ENCODE results near the gene MORN1. TPM values are rescaled to one million over a fixed set of nuclear protein-coding genes. Genes with fewer than 3 reads are reported as not detected.

Gene MORN1
- total RNA-seq, 1 donor from 2014 or later, result 4.5 TPM

DNA sequence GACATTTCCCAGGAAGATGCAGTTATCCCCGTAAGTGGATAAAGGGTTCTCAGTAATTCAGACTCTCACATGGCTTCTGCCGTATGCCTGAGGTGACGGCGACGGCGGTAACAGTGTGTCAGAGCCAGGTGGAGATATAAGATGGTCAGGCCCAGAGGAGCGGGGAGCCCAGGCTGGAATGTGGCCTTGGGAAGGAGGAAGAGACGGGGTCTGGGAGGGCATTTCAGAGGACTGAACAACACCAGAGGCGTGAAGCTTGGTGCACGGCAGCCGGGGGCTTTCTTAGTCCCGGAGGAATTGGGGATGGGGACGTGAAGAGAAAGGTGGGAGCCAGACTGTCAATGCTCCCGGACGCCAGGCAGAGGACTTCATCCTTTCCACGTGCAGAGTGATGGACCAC is 1.3 kb upstream of the MORN1 start:
- Histone ChIP-seq H3K36me3 (peaks cover 30% of the 10 kb centered on the region), H3K9me3 (replicated peaks) (no peaks in the 10 kb centered on the region), H3K4me3 (peak overlapping the region; percentile 91), H3K27me3 (ENCODE audit: low read depth) (no peaks in the 10 kb centered on the region), H3K27ac (replicated peaks) (peak overlapping the region; percentile 93), H3K4me1 (peaks cover 52% of the 10 kb centered on the region)
- intact Hi-C loops (cut with micrococcal nuclease), result no loop called here
- DNase-seq, result no peak
- TF ChIP-seq, protein P1, sequence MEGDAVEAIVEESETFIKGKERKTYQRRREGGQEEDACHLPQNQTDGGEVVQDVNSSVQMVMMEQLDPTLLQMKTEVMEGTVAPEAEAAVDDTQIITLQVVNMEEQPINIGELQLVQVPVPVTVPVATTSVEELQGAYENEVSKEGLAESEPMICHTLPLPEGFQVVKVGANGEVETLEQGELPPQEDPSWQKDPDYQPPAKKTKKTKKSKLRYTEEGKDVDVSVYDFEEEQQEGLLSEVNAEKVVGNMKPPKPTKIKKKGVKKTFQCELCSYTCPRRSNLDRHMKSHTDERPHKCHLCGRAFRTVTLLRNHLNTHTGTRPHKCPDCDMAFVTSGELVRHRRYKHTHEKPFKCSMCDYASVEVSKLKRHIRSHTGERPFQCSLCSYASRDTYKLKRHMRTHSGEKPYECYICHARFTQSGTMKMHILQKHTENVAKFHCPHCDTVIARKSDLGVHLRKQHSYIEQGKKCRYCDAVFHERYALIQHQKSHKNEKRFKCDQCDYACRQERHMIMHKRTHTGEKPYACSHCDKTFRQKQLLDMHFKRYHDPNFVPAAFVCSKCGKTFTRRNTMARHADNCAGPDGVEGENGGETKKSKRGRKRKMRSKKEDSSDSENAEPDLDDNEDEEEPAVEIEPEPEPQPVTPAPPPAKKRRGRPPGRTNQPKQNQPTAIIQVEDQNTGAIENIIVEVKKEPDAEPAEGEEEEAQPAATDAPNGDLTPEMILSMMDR (IDR thresholded peaks at IDR 0.05; ENCODE audit: borderline replicate concordance), result no peak

DNA sequence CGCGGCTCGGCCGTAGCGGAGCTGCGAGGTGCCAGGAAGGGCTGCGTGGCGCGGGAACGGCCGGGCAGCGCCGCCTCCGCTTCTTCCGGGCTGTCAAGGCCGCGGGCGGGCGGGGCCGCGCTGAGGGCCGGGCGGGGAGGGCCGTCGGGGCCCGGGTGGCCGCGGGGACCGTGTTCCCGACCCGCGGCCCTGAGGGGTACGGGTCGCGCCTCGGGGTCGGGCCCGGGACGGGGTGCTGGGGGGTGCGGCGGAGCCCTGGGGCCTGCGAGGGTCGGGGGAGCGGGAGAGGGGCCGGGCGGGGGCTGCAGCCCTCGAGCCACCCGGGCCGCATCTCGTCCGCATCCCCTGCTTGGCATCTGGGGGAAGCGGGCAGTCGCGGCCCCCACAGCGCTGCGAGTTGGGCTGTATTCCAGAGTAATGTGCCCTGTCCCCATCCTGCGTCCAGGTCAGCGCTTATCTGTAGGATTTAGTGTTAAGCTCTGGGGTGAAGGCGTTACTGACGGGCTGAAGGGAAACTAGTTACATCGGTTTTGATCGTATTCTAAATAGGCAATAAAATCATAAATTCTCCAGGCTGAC is 666 bp upstream of the MORN1 start:
- Histone ChIP-seq H3K27me3 (ENCODE audit: low read depth) (no peaks in the 10 kb centered on the region), H3K4me3 (peak overlapping the region; percentile 91), H3K4me1 (peaks cover 52% of the 10 kb centered on the region), H3K27ac (replicated peaks) (peak overlapping the region; percentile 93), H3K36me3 (peaks cover 24% of the 10 kb centered on the region), H3K9me3 (replicated peaks) (no peaks in the 10 kb centered on the region)
- TF ChIP-seq, protein P1 (IDR thresholded peaks at IDR 0.05; ENCODE audit: borderline replicate concordance), result no peak
- intact Hi-C loops (cut with micrococcal nuclease), result no loop called here
- no peak for DNase-seq

DNA sequence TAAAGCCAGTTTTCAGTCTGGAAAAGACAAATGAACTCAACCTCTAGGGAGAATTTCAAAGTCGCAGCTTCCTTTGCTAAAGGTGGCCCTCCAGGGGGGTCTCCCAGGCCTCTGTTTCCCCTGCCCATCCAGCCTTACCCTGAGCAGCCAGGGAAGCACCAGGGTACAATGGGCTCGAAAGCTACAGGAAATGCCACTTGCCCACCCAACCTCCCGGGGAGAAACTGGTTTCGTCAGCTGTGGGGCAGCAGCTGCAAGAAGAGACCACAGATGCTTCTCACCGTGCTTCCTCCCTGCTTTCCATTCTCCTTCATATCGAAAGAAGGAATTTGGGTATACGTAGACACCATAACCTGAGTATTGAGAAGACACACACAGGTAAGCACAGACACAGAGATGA is 1.7 kb downstream of the MORN1 start:
- Histone ChIP-seq H3K4me3 (no peak overlapping the region), H3K36me3 (peaks cover 6% of the 10 kb centered on the region), H3K27me3 (ENCODE audit: low read depth) (no peaks in the 10 kb centered on the region), H3K4me1 (peaks cover 42% of the 10 kb centered on the region), H3K9me3 (replicated peaks) (no peaks in the 10 kb centered on the region), H3K27ac (replicated peaks) (no peak overlapping the region)
- intact Hi-C loops (cut with micrococcal nuclease), result no loop called here
- TF ChIP-seq, protein P1 (IDR thresholded peaks at IDR 0.05; ENCODE audit: borderline replicate concordance), result no peak
- no peak for DNase-seq

DNA sequence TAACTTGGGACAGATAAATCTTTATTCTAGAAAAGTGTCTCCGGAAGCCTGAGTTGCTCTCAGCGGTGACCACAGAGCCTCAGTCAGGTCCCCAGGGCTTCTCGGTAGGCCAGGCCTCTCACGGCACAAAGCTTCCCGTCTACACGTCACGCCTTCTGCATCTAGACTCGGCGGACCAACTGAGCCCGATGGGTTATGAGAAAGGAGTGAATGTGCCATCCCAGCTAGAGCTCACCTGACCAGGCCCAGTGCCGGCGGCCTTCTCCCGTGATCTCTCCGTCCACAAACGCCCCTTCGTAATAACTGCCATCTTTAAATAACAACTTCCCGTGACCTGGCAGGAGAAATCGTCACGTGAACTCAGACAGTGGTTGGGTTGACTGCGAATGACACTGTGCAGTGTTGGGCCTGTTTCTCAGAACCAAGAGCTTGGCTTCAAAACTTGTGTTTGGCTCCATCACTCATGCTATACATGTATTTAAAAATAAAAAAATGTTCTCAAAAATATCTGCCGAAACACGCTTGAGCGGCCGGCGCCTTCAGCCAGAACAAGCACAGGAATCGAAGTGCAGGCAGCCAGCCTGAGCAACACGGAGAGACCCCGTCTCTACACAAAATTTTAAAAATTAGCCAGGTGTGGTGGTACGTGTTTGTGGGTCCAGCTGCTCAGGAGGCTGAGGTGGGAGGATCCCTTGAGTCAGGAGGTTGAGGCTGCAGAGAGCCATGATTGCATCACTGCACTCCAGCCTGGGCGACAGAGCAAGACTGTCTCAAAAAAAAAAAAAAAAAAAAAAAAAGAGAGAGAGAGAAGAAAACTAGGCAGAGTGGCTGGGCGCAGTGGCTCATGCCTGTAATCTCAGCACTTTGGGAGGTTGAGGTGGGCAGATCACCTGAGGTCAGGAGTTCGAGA is 3.1 kb downstream of the MORN1 start:
- H3K4me3 ChIP-seq, result no peak overlapping the region
- TF ChIP-seq, protein P1 (IDR thresholded peaks at IDR 0.05; ENCODE audit: borderline replicate concordance), result no peak
- H3K9me3 ChIP-seq (replicated peaks), result no peaks in the 10 kb centered on the region
- no peaks in the 10 kb centered on the region for H3K27me3 ChIP-seq (ENCODE audit: low read depth)
- peaks cover 28% of the 10 kb centered on the region for H3K4me1 ChIP-seq
- DNase-seq, result peak; percentile 8
- peaks cover under 1% of the 10 kb centered on the region for H3K36me3 ChIP-seq
- H3K27ac ChIP-seq (replicated peaks), result no peak overlapping the region
- intact Hi-C loops (cut with micrococcal nuclease), result no loop called here

DNA sequence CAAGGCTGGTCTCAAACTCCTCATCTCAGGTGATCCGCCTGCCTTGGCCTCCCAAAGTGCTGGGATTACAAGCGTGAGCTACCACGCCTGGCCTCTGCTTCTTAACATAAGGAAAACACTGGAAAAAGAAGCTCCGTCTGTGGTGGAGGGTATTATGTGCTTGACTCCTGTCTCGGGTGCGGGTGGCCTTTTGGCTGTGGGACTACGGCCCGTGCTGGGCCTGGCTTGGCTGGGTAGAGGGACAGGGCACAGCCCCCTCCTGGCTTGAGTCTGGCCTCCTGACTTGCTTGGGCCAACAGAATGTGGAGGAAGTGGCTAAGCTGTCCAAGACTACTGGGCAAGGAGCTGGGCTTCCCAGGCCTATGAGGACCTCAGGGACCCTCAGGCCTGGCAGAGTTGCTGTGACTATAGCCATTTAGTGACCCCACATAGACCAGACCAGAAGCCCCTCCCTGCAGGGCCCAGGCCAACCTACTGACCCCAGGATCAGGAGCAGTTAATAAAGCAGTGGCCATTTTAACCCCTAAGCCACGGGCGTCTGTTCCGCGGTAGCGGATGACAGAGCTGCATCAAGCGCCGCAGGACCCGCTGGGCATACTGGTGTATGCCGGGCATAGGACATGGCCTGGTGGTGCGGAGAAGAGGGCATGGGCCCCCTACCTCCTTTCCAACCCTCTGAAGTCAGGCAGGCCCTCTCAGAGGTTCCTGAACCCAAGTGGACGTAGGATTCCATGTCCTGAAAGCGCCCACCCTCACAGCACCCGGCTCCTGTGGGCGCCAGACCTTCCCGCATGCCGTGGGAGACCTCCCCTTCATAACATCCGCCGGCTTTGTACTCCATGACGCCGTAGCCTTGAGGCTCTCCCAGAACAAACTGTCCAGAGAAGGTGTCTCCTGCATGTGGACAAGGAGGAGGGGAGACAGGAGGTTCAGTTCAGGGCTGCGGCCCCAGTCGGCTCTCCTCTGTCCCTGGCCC is 4.4 kb downstream of the MORN1 start:
- Histone ChIP-seq H3K36me3 (no peaks in the 10 kb centered on the region), H3K4me1 (peaks cover 17% of the 10 kb centered on the region), H3K27me3 (ENCODE audit: low read depth) (no peaks in the 10 kb centered on the region), H3K27ac (replicated peaks) (no peak overlapping the region), H3K4me3 (no peak overlapping the region), H3K9me3 (replicated peaks) (no peaks in the 10 kb centered on the region)
- no peak for DNase-seq
- TF ChIP-seq, protein P1 (IDR thresholded peaks at IDR 0.05; ENCODE audit: borderline replicate concordance), result no peak
- intact Hi-C loops (cut with micrococcal nuclease), result no loop called here

Measured in left ventricle myocardium inferior (tissue), 1 donor.